Trophoblast cell (in vitro differentiated cells and primary cell): Measurements from ENCODE around the gene ADGRB3.

Experiments
- DNase-seq, 2 donors: peaks; one replicate each; pipeline ENCODE4 v3.0.0-alpha.2; 2016
- H2AFZ ChIP-seq: 2 replicates; pipeline ENCODE4 v1.6.1; 2013; ENCODE audit warnings: low read length, moderate library complexity, mild to moderate bottlenecking; ENCODE audit not compliant: insufficient read depth, poor library complexity
- H2AK5ac ChIP-seq: 2 replicates; pipeline ENCODE4 v1.6.1; 2013; ENCODE audit warnings: mild to moderate bottlenecking, low read length
- H2BK120ac ChIP-seq: 2 replicates; pipeline ENCODE4 v1.6.1; 2013; ENCODE audit warnings: low read length, mild to moderate bottlenecking, moderate library complexity; ENCODE audit not compliant: insufficient read depth, poor library complexity
- H2BK12ac ChIP-seq: 2 replicates; pipeline ENCODE4 v1.6.1; 2013; ENCODE audit warnings: mild to moderate bottlenecking, low read length, moderate library complexity
- H2BK5ac ChIP-seq: 2 replicates; pipeline ENCODE4 v1.6.1; 2013; ENCODE audit warnings: low read length, low read depth, moderate library complexity, mild to moderate bottlenecking; ENCODE audit not compliant: poor library complexity
- H3K14ac ChIP-seq: 2 replicates; pipeline ENCODE4 v1.6.1; 2013; ENCODE audit warnings: mild to moderate bottlenecking, low read length
- H3K18ac ChIP-seq: 2 replicates; pipeline ENCODE4 v1.6.1; 2013; ENCODE audit warnings: mild to moderate bottlenecking, low read length
- H3K23ac ChIP-seq: 2 replicates; pipeline ENCODE4 v1.6.1; 2013; ENCODE audit warnings: low read length
- H3K27ac ChIP-seq: 2 replicates; pipeline ENCODE4 v1.5.1; 2013; ENCODE audit warnings: low read depth, mild to moderate bottlenecking, inconsistent platforms, low read length, moderate library complexity
- H3K27me3 ChIP-seq: 2 replicates; pipeline ENCODE4 v1.6.1; 2013; ENCODE audit warnings: inconsistent platforms, mild to moderate bottlenecking, low read length, moderate library complexity; ENCODE audit not compliant: insufficient read depth
- H3K36me3 ChIP-seq, 2 experiments: 1 replicate in 1 of 2; 2 replicates in 1 of 2; pipeline ENCODE4 v1.6.1; 2013; ENCODE audit warnings: low read length in 2 of 2, mild to moderate bottlenecking in 2 of 2, moderate library complexity in 1 of 2; ENCODE audit not compliant: insufficient read depth in 2 of 2, control insufficient read depth in 1 of 2
- H3K4ac ChIP-seq: 2 replicates; pipeline ENCODE4 v1.6.1; 2013; ENCODE audit warnings: low read depth, mild to moderate bottlenecking, low read length, moderate library complexity
- H3K4me1 ChIP-seq, 2 experiments: 1 replicate in 1 of 2; 2 replicates in 1 of 2; pipeline ENCODE4 v1.6.1; 2013; ENCODE audit warnings: low read length in 2 of 2, mild to moderate bottlenecking in 2 of 2, moderate library complexity in 1 of 2; ENCODE audit not compliant: insufficient read depth in 2 of 2, control insufficient read depth in 1 of 2
- H3K4me2 ChIP-seq: 2 replicates; pipeline ENCODE4 v1.6.1; 2013; ENCODE audit warnings: inconsistent platforms, mild to moderate bottlenecking, low read length, moderate library complexity
- H3K4me3 ChIP-seq: 2 replicates; pipeline ENCODE4 v1.5.1; 2013; ENCODE audit warnings: mild to moderate bottlenecking, low read depth, low read length, inconsistent platforms
- H3K79me1 ChIP-seq: one replicate; pipeline ENCODE4 v1.6.1; 2013; ENCODE audit warnings: low read length
- H3K79me2 ChIP-seq: 2 replicates; pipeline ENCODE4 v1.6.1; 2013; ENCODE audit warnings: low read length, mild to moderate bottlenecking; ENCODE audit not compliant: control insufficient read depth, insufficient read depth, poor library complexity
- H3K9ac ChIP-seq: 2 replicates; pipeline ENCODE4 v1.6.1; 2013; ENCODE audit warnings: mild to moderate bottlenecking, low read length
- H3K9me3 ChIP-seq: 2 replicates; pipeline ENCODE4 v1.6.1; 2013; ENCODE audit warnings: low read depth, mild to moderate bottlenecking, control low read depth, inconsistent platforms, low read length; ENCODE audit not compliant: insufficient read depth
- H4K12ac ChIP-seq: 2 replicates; pipeline ENCODE4 v1.6.1; 2013; ENCODE audit warnings: low read depth, mild to moderate bottlenecking, low read length, moderate library complexity
- H4K8ac ChIP-seq: 2 replicates; pipeline ENCODE4 v1.6.1; 2013; ENCODE audit warnings: low read depth, mild to moderate bottlenecking, low read length, moderate library complexity
- H4K91ac ChIP-seq: one replicate; pipeline ENCODE4 v1.6.1; 2013; ENCODE audit warnings: low read depth, mild to moderate bottlenecking, low read length, moderate library complexity
- WGBS: extraction: QIAGEN DNeasy Blood & Tissue Kit; methylation state at CpG from one replicate; pipeline ENCODE4 v1.1.7; 2013; ENCODE audit warnings: missing lambda C conversion rate; ENCODE audit not compliant: insufficient read length, insufficient coverage; ENCODE audit errors: extremely low coverage; 5-methylcytosine and 5-hydroxymethylcytosine counted together

ADGRB3 gene

GRCh38 chr6:69220375-69220774 is 585.3 kb downstream of the ADGRB3 start:
- H3K36me3 ChIP-seq: no peaks in the 10 kb centered on the region
- H3K4me1 ChIP-seq: peaks cover 0 to 2% of the 10 kb centered on the region in 2 experiments

GRCh38 chr6:69232008-69232407 is 596.9 kb downstream of the ADGRB3 start:
- no peaks in the 10 kb centered on the region for H3K36me3 ChIP-seq
- no peak overlapping the region for H3K27ac ChIP-seq
- no peak overlapping the region for H3K18ac ChIP-seq
- no peaks in the 10 kb centered on the region for H3K79me1 ChIP-seq
- H3K27me3 ChIP-seq: peaks cover 3% of the 10 kb centered on the region
- H3K23ac ChIP-seq: no peak overlapping the region
- no peak overlapping the region for H4K12ac ChIP-seq
- no peaks in the 10 kb centered on the region for H3K4me1 ChIP-seq
- WGBS: no CpG with 5 or more reads among the region's 3 CpGs
- no peak overlapping the region for H3K4me2 ChIP-seq
- H3K4ac ChIP-seq: no peak overlapping the region
- DNase-seq: no peak
- no peak overlapping the region for H2AFZ ChIP-seq
- H4K8ac ChIP-seq: no peak overlapping the region
- H2BK120ac ChIP-seq: no peak overlapping the region
- no peak overlapping the region for H2BK5ac ChIP-seq
- no peak overlapping the region for H3K4me3 ChIP-seq
- no peak overlapping the region for H2AK5ac ChIP-seq
- no peak overlapping the region for H3K9ac ChIP-seq
- no peak overlapping the region for H3K14ac ChIP-seq
- no peaks in the 10 kb centered on the region for H3K79me2 ChIP-seq
- no peak overlapping the region for H4K91ac ChIP-seq
- H2BK12ac ChIP-seq: no peak overlapping the region
- no peaks in the 10 kb centered on the region for H3K9me3 ChIP-seq

More at GRCh38 chr6:69220375-69220774, 585.3 kb downstream of the ADGRB3 start:
- Histone ChIP-seq H3K4me2 (no peak overlapping the region), H3K4me3 (no peak overlapping the region), H2BK12ac (no peak overlapping the region), H2BK5ac (no peak overlapping the region), H3K18ac (no peak overlapping the region), H3K4ac (no peak overlapping the region), H3K23ac (no peak overlapping the region), H3K9ac (no peak overlapping the region), H2AFZ (no peak overlapping the region), H4K91ac (no peak overlapping the region), H3K27me3 (no peaks in the 10 kb centered on the region), H3K79me1 (no peaks in the 10 kb centered on the region), H3K27ac (no peak overlapping the region), H2BK120ac (no peak overlapping the region), H3K14ac (no peak overlapping the region), H2AK5ac (no peak overlapping the region), H4K12ac (no peak overlapping the region), H3K79me2 (no peaks in the 10 kb centered on the region), H4K8ac (no peak overlapping the region), H3K9me3 (no peaks in the 10 kb centered on the region)
- no CpG with 5 or more reads among the region's 3 CpGs for WGBS
- DNase-seq: no peak

GRCh38 chr6:69232496-69232895 is 597.4 kb downstream of the ADGRB3 start:
- DNase-seq: no peak
- Histone ChIP-seq H2BK5ac (no peak overlapping the region), H4K12ac (no peak overlapping the region), H3K14ac (no peak overlapping the region), H3K4me1 (no peaks in the 10 kb centered on the region), H4K8ac (no peak overlapping the region), H3K4ac (no peak overlapping the region), H3K23ac (no peak overlapping the region), H3K79me2 (no peaks in the 10 kb centered on the region), H3K79me1 (no peaks in the 10 kb centered on the region), H3K9me3 (no peaks in the 10 kb centered on the region), H3K27ac (no peak overlapping the region), H3K18ac (no peak overlapping the region), H2AFZ (no peak overlapping the region), H2BK12ac (no peak overlapping the region), H2BK120ac (no peak overlapping the region), H3K4me3 (no peak overlapping the region), H4K91ac (no peak overlapping the region), H3K36me3 (no peaks in the 10 kb centered on the region), H3K9ac (peak overlapping the region; percentile 33), H3K27me3 (peaks cover 3% of the 10 kb centered on the region), H2AK5ac (no peak overlapping the region), H3K4me2 (no peak overlapping the region)
- no CpG with 5 or more reads among the region's 8 CpGs for WGBS

GRCh38 chr6:69232911-69233448 is 597.9 kb downstream of the ADGRB3 start:
- Histone ChIP-seq H4K91ac (no peak overlapping the region), H3K9ac (no peak overlapping the region), H3K36me3 (no peaks in the 10 kb centered on the region), H2BK5ac (no peak overlapping the region), H2BK120ac (no peak overlapping the region), H3K27ac (no peak overlapping the region), H3K4ac (no peak overlapping the region), H3K14ac (no peak overlapping the region), H4K12ac (no peak overlapping the region), H3K27me3 (peaks cover 3% of the 10 kb centered on the region), H2BK12ac (no peak overlapping the region), H2AFZ (no peak overlapping the region), H3K4me2 (no peak overlapping the region), H3K4me1 (no peaks in the 10 kb centered on the region), H3K9me3 (no peaks in the 10 kb centered on the region), H3K79me1 (no peaks in the 10 kb centered on the region), H4K8ac (no peak overlapping the region), H3K23ac (no peak overlapping the region), H3K4me3 (no peak overlapping the region), H3K79me2 (no peaks in the 10 kb centered on the region), H3K18ac (no peak overlapping the region), H2AK5ac (no peak overlapping the region)
- DNase-seq: peak; percentile 61 to 77
- WGBS: no CpG with 5 or more reads among the region's 28 CpGs
